ENCODE data around the gene ANKRD10.

- TF ChIP-seq CTCF (tag by site-specific recombination; IDR thresholded peaks at IDR 0.05): no peak
- no peak for TF ChIP-seq PRDM6 (tag by site-specific recombination; IDR thresholded peaks at IDR 0.05)
- no peak for TF ChIP-seq ZNF138 (tag by site-specific recombination; IDR thresholded peaks at IDR 0.05; ENCODE audit: borderline replicate concordance)
- TF ChIP-seq ZNF776 (tag by site-specific recombination; IDR thresholded peaks at IDR 0.05; ENCODE audit: borderline replicate concordance): no peak
- no peak for TF ChIP-seq ZNF37A (tag by site-specific recombination; IDR thresholded peaks at IDR 0.05)
- TF ChIP-seq ZNF473 (tag by site-specific recombination; IDR thresholded peaks at IDR 0.05): no peak
- TF ChIP-seq ZNF580 (tag by site-specific recombination; IDR thresholded peaks at IDR 0.05): no peak
- TF ChIP-seq ZNF701 (tag by site-specific recombination; IDR thresholded peaks at IDR 0.05): no peak
- TF ChIP-seq IKZF3 (tag by site-specific recombination; IDR thresholded peaks at IDR 0.05): no peak
- TF ChIP-seq ZNF830 (tag by site-specific recombination; IDR thresholded peaks at IDR 0.05; ENCODE audit: low read depth): no peak
- no peak for TF ChIP-seq ZNF398 (tag by site-specific recombination; IDR thresholded peaks at IDR 0.05)
Measured at GRCh38 chr13:110875241-110875640, 39.6 kb downstream of the ANKRD10 start.

Data from HEK293 (cell line).